GM21367 (cell line): ENCODE results near the gene SMARCAL1.

ENCODE experiments used
- ATAC-seq: cut with Tn5 transposase; IDR thresholded peaks from one replicate; pipeline ENCODE4 v1.9.1; 2021; ENCODE audit not compliant: unreplicated experiment

The SMARCAL1 gene

DNA sequence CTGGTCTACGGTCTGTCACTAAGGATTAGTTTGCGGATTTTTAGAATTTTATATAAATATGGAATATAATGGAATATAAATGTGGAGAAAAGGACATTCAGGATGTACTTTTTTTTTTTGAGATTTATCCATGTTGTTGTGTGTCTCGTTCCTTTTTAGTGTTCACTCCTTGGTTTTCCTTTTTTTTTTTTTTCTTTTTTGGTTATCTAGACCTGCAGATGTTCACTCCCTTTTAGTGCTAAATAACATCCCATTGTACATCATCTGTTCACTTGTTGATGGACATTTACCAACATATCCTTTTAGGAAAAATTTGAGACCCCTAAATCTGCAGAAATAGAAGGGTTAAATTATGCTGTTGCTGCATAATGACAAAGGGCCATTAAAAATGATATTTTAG, 60.9 kb downstream of the SMARCAL1 start:
- no peak for ATAC-seq

DNA sequence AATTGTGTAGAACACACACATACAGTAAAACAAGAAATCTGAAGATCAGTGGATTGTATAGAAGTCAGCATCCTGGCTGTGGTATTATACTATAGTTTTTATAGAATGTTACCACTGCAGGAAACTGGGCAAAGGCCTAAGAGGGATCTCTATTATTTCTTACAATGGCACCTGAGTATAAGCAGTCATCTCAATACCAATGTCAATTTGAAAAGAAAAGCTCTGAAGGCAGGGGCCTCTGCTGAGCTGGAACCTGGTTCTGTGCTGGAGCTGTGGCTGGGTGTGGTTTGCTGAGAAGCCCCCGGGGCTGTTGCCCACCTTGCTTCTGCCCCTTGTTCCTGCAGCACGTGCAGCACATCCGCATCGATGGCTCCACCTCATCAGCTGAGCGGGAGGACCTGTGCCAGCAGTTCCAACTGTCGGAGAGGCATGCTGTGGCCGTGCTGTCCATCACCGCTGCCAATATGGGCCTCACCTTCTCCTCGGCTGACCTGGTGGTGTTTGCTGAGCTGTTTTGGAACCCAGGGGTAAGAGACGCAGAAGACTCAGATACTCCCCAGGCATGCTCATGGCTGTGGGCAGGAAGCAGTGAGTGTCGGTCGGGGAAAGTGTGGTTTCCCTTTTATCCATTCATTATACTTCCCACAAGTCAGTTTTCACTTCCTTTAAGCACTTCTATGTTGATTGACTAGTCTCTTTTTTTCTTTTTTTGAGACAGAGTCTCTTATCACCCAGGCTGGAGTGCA, 62.8 kb downstream of the SMARCAL1 start:
- ATAC-seq, result peak; percentile 63

DNA sequence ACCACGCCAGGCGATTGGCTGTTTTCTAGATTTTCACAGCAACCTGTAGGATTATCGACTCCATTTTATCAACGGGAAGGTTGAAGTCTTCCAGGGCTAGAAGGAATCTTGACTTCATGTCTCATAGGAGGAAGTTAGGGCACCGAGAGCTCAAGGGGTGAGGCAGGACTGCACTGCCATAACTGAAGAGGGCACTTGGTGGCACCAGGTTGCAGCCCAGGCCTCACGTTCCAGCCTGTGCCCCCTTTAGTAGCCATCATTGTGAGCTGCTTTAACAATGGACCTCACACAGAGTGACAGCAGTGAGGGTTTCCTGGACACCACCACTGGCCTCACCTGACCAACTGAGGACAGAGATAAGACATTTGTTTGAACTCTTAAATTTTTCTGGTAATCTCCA, 63.5 kb downstream of the SMARCAL1 start:
- no peak for ATAC-seq

DNA sequence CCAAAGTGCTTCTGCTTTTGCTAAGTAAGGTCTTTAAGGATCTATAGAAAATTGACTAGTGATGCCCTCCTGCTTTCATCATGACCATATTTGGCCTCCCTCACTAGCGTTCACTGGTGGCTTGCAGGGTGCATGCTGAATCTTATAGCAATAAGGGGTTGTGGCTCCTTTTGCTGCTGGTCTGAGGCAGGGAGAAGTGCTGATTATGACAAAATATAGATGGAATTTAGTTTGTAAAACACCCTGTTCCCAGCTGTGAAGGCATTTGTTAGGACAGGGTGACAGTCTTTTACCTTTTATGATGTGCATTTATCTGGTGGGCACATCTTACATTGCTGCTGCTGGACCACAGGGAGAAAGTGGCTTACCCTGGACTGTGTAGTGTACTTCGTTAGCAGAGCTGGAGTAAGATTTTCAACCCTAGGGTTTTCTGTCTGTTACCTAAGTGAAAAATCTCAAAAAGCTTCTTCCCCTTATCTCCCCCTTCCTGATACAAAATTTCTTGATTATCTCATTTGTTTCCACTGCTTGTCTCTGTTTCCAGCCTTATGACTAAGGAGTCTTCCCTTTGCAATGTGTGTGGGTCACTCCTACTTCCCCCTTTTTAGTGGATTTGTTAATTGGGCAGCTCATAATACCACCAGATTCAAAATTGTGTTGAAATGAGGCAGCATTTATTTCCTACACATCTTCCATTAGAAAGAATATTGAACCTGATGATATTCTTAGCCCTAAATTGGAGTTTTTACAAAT, 65.2 kb downstream of the SMARCAL1 start:
- ATAC-seq, result no peak

DNA sequence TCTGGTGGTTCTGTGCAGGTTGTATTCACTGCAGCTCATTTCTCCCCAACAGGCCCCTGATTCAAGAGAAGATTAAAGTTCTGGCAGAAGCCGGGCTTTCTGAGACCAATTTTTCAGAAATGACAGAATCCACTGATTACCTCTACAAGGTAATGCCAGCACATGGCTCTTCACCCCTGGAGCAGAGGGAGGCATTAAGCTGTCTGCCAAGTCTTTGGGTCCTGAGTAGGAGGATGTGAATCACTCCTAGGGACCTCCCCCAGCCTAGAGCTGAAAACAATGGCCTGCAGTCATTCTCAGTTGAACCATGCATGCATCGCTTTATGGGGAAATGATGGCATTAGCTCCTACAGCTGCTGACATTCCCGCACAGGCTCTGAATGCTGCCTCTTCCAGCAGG, 65.9 kb downstream of the SMARCAL1 start:
- no peak for ATAC-seq

DNA sequence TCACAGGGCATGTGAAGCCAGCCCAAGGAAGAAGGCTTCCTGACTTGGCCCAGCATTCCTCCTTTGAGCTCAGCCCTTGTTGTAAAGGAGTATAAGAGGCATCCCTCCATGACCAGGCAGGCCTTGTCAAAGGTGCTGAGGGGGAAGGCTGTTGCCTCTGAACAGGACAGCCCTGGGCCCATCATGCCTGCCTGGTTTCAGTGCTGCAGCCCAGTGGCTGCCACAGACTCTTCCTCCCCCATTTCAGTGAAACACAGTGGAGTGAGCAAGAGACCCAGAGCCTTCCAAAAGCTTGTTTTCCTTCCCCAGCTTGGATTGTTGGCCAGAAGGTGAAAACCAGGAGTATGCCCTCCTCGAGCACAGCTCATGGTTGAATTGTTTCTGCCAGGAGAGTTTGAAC, 66.5 kb downstream of the SMARCAL1 start:
- ATAC-seq, result no peak

DNA sequence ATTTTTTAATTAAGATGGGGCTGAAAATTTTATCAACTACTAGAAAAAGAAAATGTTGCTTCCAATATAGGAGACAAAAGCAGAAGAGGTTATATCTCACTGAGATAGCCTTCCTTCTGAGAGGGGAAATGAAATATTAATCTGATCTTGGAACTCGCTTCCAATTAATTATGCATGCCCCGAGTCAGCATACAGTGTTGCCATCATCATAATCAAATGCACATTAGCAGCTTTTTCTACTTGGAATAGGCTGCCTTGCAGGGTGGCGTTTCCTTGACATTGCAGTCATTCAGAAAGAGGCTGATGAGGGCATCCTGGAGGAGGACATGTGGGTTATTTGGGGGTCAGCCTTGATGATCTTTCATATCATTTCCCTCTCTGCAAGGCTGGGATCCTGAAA, 67.9 kb downstream of the SMARCAL1 start:
- ATAC-seq, result no peak

DNA sequence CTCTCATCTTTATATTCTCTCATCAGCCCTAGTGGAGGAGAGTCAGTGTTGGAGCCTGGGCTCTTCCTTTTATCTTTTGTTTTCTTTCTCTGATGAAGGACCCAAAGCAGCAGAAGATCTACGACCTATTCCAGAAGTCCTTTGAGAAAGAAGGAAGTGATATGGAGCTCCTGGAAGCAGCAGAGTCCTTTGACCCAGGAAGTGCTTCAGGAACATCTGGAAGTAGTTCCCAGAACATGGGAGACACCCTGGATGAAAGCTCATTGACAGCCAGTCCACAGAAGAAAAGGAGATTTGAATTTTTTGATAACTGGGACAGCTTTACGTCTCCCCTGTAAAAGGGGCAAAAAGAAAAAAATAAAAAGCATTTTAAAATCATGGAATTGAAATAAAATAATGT, 70.4 kb downstream of the SMARCAL1 start:
- no peak for ATAC-seq

DNA sequence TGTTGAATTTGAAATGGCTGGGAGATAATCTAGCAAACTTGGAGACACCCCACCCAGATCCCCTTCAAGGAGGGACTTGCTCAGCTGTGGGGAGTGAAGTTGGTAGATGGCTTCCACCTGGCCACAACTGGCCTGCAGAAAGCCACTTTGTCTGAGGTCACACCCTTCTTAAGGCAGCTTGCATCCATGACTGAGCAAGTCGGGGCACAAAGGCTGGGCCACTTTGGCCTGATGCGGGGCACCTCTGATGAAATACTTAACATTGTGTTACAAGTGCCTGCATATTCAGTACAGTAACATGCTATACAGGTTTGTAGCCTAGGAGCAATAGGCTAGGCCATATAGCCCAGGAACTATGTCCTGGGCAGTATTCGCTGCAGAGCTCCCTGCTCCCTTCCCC, 73.0 kb downstream of the SMARCAL1 start:
- ATAC-seq, result no peak

DNA sequence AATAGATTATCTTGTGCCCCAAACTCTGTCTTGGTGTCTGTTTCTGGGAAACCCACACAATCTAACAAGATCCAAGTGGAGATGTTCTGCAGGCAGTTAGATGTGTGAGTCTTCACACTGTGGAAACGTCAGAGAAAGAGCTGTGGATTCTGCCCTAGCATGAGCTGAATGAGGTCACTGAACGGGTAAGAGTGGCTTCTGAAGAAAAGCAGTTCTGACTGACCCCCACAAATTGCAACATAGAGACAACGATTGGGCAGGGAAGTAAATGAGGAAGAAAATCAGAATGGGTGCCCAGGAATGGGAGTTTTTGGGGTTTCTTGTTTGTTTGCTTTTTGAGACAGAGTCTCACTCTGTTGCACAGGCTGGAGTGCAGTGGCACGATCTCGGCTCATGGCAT, 73.5 kb downstream of the SMARCAL1 start:
- ATAC-seq, result no peak

DNA sequence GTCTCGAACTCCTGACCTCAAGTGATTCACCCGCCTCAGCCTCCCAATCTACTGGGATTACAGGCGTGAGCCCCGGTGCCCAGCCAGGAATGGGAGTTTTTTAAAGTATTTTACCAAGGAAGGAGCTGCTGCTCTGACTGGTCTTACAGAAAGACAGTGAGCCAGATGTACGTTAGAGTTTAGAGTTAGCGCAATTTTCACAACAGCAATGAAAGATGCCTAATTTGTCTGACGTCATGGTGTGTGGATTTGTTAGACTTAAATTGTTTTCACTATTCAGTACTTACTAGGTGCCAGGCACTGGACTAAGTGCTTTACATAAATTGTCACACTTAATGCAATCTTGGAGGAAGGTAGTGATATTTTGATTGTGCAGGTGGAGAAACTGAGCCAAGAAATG, 74.0 kb downstream of the SMARCAL1 start:
- no peak for ATAC-seq

DNA sequence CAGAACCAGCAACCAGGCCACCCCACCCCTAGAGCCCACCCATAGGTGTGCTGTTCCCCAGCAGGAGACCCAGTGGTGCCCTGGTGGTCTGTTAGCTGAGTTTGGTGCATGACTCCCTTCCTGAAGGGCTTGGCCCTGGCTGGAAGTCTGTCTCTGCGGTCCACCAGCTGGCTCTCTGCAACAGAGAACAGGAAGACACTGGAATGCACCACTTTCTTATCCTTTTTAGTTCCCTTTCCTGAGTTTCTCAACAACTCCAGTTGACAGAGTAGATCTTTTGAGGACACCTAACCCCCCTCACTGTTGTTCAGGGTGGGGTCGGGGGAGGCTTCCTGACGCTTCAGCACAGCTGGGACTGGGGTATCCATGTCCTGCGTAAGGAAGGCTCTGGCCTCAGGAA, 74.4 kb downstream of the SMARCAL1 start:
- no peak for ATAC-seq

DNA sequence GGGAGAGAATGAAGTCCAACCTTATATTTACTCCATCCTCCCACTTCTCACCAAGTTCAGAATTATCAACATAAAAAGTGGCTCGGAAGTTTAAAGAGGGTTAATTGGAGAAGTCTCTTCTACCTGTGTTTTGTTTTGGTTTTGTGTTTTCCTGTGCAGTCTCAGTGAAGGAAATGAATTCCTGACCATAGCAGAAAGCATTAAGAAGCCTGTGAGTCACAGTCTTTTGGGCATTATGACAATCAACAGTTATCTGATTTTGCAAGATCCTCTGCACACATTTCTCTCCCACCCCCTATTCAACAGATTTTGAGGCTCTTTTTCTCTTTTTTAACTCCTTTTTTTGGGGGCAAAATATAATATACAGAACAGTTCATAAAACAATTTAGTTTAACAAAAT, 77.8 kb downstream of the SMARCAL1 start:
- ATAC-seq, result no peak

DNA sequence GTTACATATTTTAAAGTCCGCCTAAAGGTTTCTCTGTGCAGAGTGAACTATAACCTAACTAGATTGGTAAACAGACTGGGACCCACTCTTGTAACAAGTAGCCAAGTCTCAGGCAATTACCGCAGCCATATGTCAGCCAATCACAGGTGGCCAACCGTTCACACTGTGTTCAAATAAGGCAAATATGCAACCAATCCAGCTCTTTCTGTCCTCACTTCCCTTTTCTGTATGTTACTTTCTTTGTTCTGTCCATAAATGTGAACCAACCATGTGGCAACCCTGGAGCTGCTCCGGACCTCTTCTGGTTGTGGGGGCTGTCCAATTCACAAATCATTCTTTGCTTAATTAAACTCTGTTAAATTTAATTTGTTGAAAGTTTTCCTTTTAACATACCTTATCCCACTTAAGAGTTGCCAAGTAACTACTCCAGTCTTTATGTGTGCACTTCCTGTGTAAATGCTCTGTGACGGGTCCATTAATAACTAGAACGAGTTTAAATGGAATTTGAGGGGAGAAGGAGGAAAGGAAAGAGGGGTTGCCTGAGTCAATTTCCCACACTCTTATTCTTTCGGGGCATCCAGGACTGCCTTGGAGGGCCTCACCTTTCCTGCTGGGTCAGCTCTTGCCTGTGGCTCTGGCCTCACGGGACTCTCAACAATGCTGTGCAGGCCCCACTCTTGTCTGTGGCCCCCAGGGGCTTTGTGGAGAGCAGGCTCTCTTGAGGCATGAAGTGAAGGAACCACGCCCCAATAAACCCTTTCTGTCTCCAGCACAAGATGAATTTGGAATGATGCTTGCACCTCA, 79.7 kb downstream of the SMARCAL1 start:
- ATAC-seq, result peak; percentile 92

DNA sequence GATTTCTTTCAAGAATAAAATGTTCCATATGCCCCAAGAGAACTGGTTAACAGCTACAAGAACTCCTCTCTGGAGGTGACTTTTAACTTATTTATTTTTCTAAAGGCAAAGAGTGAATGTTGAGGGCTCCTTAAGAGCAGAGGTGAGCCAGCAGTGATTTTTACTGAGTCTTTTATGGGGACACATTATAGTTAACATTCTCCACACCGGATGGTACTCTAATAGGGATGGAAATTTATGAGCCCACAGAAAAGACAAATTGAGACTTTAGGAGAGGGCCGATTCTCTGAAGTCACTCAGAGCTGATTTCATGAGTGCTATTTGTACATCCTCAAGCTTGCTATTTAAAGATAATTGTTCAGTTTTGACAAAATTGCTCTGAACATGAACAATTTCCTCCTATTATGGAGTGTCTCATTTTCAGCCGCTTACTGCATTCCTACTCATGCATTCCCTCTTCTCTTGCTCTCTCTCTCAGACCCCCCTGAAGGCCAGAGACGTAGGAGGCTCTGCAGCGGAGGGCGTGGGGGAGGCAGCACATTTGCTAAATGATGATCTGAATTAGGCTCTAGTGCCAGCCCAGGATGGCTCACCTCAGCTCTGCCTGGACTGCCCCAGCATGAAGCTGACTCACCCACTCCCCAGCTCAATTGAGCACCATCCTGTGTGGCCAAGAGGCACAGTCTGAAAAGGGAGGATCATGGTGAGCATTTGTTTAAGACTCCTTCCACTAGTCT, 80.5 kb downstream of the SMARCAL1 start:
- no peak for ATAC-seq

DNA sequence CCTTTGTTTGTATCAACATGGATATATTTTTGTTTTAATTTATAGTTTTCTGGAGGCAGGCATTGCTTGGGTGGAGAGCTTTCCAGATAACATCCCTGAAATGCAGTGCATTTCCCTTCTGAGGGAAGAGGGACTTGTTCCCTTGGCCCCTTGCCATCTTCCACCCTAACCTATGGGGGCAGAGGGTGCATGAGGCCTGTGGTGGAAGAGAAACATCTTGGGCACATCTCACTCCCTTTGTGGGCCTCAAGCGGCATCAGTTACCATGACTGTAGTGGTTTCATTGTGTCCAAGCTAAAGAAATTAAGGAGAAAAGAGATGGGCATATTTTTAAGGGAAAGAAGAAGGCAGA, 81.0 kb downstream of the SMARCAL1 start:
- ATAC-seq, result no peak

DNA sequence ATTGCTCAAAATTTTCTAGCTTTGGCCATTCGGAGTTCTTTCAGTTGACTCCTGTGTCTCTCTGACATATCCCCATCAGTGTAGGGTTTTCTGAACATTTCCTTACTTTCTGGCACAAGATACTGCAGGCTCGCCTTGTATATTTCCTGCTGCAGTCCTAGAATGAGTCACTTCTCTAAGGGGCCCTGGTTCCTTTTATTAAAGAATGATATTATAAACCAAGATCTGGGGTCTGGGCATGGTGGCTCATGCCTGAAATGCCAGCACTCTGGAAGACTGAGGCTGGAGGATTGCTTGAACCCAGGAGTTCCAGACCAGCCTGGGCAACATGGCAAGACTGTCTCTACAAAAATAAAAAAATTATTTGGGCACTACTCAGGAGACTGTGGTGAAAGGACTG, 83.4 kb downstream of the SMARCAL1 start:
- ATAC-seq, result no peak

DNA sequence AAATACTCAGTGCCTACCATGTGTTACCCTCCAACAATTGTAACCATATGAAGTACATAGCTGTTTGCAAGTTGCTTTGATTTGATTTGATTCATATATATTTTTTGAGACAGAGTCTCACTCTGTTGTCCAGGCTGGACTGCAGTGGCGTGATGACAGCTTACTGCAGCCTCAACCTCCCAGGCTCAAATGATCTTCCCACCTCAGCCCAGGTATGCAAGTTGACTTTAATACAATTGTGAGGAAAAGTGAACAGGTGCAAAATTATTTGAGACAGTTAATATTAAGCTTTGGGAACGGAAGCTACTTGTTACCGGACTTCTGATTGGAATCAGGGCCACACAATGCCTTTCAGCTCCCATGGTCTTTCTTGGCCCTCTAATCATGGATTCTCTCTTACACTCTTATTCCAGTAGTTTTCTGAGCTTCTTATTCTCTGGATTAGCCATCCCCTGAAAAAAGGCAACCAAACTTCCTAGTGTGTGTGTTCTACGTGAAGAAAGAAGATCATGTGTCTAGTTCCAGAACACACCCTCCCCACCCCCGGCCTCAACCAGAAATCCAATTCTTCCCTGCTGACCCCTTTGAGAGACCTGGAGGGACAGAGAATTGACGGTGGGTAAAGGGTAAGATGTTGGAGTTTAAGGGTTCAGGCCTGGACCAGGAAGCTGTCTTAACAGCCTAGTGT, 85.2 kb downstream of the SMARCAL1 start:
- no peak for ATAC-seq

DNA sequence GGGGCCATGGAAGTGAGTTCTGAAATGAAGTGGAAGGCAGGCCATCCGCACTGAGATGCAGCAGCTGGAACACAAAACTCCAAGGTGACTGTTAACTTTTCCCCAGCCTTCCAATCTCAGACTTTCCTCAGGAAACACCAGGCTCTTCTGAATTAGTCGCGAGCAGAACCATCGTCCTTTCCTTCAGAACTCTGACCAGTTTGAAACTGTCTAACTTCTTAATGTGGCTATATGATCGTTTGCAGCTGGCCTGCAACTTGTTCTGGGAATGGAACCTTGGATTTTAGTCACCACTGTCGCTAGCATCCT, 85.7 kb downstream of the SMARCAL1 start:
- ATAC-seq, result no peak

DNA sequence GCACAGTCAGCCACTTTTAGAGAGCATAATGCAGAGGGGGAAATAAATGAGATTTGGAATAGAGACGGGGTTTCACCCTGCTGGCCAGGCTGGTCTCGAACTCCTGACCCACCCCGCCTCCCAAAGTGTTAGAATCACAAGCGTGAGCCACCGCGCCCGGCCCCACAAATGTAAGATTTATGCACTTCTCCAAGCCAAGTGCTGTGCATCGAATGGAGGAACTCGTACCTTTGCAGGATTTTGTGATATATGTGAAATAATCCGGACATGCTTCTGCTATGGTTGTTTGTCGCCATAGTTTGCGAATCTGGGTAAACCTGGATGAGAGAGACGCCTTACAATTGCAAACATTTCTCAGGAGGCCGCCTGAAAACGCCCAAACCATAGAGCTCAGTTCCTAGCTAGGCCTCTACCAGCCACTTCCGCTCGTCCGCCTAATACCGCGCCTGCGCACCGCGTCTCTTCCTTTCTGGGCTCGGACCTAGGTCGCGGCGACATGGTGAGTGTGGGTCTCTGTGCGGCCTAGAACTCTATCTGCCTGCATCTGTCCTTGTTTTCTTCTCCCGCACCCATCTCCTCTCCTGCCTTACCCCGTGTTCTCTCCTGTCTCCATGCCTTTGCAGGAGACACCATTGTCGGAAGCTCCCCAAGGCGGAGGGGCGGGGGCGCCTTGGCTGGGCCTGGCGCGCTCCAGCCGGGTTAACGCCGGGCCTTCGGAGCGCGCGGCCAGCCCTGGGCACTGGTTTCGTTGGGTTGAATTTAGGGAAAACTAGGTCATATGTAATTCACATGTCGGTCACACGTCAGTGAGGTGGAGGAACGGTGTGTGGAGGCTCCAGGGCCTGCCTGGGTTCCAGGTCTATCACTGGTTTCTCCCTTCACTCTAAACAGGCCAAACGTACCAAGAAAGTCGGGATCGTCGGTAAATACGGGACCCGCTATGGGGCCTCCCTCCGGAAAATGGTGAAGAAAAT, 86.4 kb downstream of the SMARCAL1 start, which contains the start of gene RPL37A:
RPL37A (plus strand) TSS at position 466 of the 974 bp plus-strand sequence; CDS start at position 497, 31 bp downstream.
- peak; percentile 85 for ATAC-seq
